Common myeloid progenitor, CD34-positive (primary cell): ENCODE results near the gene RPS5.

Experiments used
- CTCF ChIA-PET: fragments of 350-600 bp; sonication (Branson Sonifier 250); formaldehyde crosslinking; loops from one replicate; lab custom pipeline; 2021; ENCODE audit warnings: antibody characterized with exemption; lab: Charles Lee
- POLR2A ChIA-PET: fragments of 350-600 bp; sonication (Branson Sonifier 250); formaldehyde crosslinking; loops from one replicate; lab custom pipeline; 2021; ENCODE audit warnings: antibody characterized with exemption; lab: Charles Lee
- DNase-seq, 3 donors: peaks; one replicate each; pipeline versions ENCODE4 v3.0.0 to v3.0.0-alpha.2; 2013
- H3K27ac ChIP-seq, 2 experiments: 1 replicate in 1 of 2; 2 replicates in 1 of 2; pipeline ENCODE4 v1.7.0; 2013; ENCODE audit warnings: inconsistent platforms in 2 of 2, low read length in 2 of 2, mild to moderate bottlenecking in 2 of 2, low read depth in 1 of 2, moderate library complexity in 1 of 2; ENCODE audit not compliant: severe bottlenecking in 2 of 2, insufficient read depth in 1 of 2, poor library complexity in 1 of 2
- H3K27me3 ChIP-seq, 5 experiments: replicated peaks in 2 of 5; 1 replicate in 3 of 5; 2 replicates in 2 of 5; pipeline versions ENCODE4 v1.6.1 to v1.7.0; 2013; ENCODE audit warnings: low read length in 4 of 5, mild to moderate bottlenecking in 2 of 5, moderate library complexity in 2 of 5, inconsistent platforms in 1 of 5; ENCODE audit not compliant: insufficient read depth in 5 of 5, control insufficient read depth in 4 of 5
- H3K36me3 ChIP-seq, 4 experiments: 1 replicate in 2 of 4; 2 replicates in 2 of 4; pipeline versions ENCODE4 v1.6.1 to v1.7.0; 2013; ENCODE audit warnings: low read length in 3 of 4, control low read depth in 1 of 4, mild to moderate bottlenecking in 1 of 4; ENCODE audit not compliant: control insufficient read depth in 4 of 4, insufficient read depth in 4 of 4
- H3K4me1 ChIP-seq, 4 experiments: 1 replicate in 3 of 4; 2 replicates in 1 of 4; pipeline versions ENCODE4 v1.6.1 to v1.7.1; 2013; ENCODE audit warnings: low read length in 3 of 4, mild to moderate bottlenecking in 3 of 4, control low read depth in 1 of 4, inconsistent platforms in 1 of 4, moderate library complexity in 1 of 4; ENCODE audit not compliant: control insufficient read depth in 4 of 4, insufficient read depth in 4 of 4; ENCODE audit errors: control extremely low read depth in 1 of 4
- H3K4me3 ChIP-seq, 7 experiments: 1 replicate in 4 of 7; 2 replicates in 3 of 7; pipeline versions ENCODE4 v1.5.1 to v1.7.0; 2013; ENCODE audit warnings: mild to moderate bottlenecking in 7 of 7, low read length in 6 of 7, moderate library complexity in 6 of 7, inconsistent platforms in 2 of 7, low read depth in 2 of 7, control low read depth in 1 of 7; ENCODE audit not compliant: insufficient read depth in 4 of 7, control insufficient read depth in 1 of 7; ENCODE audit errors: extremely low read depth in 1 of 7
- H3K9me3 ChIP-seq, 5 experiments: 1 replicate in 4 of 5; 2 replicates in 1 of 5; pipeline versions ENCODE4 v1.6.1 to v1.7.1; 2013; ENCODE audit warnings: low read length in 4 of 5, mild to moderate bottlenecking in 2 of 5, inconsistent platforms in 1 of 5, low read depth in 1 of 5, moderate library complexity in 1 of 5; ENCODE audit not compliant: control insufficient read depth in 4 of 5, insufficient read depth in 2 of 5; ENCODE audit errors: control extremely low read depth in 1 of 5
- WGBS: methylation state at CpG from one replicate; pipeline ENCODE4 v1.1.5; 2013; ENCODE audit not compliant: insufficient coverage; 5-methylcytosine and 5-hydroxymethylcytosine counted together

Gene RPS5

GRCh38 chr19:58385891-58386575 lies 1.0 kb upstream of the RPS5 start:
- WGBS = 13% methylated on average over 35 of the region's 36 CpGs
- Histone ChIP-seq H3K4me1 (peaks cover 4 to 44% (median 43%) of the 10 kb centered on the region in 4 experiments), H3K4me3 (peak overlapping the region; percentile 35 to 97 (median 82)), H3K27ac (peak overlapping the region; percentile 81 to 93), H3K36me3 (peaks cover 2 to 19% (median 11%) of the 10 kb centered on the region in 4 experiments), H3K9me3 (no peaks in the 10 kb centered on the region), H3K27me3 (no peaks in the 10 kb centered on the region)
- ChIA-PET CTCF (no interaction called here), POLR2A (no interaction called here)
- DNase-seq = no peak

DNA sequence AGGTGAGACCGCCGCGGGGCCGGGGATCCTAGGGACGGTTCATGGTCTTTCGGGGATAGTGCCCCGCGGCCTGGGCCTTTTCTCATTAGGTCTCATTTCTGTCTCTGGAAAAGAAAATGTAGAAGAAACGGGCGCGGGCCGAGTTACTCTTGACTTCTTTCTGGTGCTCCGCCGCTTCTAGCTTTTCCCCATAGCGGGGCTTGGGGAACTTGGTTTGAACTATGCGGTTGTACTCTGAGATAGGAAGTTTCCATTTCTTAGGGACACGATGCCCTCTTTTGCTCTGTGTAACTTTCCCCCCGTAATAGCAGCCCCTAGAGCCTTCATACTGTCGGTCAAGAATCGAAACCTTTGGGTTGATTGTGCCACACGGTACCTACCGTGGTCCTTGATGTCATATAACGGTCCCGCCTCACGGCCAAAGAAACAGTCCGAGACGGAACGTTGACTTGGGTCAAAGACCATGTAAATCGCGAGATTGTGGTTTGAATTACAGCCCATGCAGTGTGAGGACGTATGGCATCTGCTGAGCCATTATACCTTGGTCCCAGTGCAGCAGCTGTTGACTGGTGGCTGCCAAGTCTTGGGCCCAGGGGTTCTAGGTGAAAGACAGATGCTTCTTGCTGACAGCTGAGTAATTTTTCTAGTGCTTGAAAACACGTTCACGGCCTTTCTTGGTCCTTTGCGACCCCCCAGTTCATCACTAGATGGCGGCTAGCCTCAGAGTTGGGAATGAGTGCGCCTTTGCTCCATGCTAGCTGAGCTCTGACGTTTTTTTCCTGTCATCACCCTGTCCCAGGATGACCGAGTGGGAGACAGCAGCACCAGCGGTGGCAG lies 487 bp downstream of the RPS5 start:
- Histone ChIP-seq H3K9me3 (no peaks in the 10 kb centered on the region), H3K4me3 (peak overlapping the region; percentile 54 to 97 (median 83)), H3K36me3 (peaks cover 2 to 29% (median 17%) of the 10 kb centered on the region in 4 experiments), H3K27me3 (no peaks in the 10 kb centered on the region), H3K4me1 (peaks cover 4 to 33% (median 32%) of the 10 kb centered on the region in 4 experiments), H3K27ac (peak overlapping the region; percentile 81 to 93)
- 14% methylated on average over 30 of the region's 39 CpGs for WGBS
- DNase-seq = no peak
- ChIA-PET POLR2A (no interaction called here), CTCF (interaction anchor here (1.3 kb wide), 1 partner anchor 112 kb away, joined by 3 read pairs; no protein-coding TSS in a partner anchor)

DNA sequence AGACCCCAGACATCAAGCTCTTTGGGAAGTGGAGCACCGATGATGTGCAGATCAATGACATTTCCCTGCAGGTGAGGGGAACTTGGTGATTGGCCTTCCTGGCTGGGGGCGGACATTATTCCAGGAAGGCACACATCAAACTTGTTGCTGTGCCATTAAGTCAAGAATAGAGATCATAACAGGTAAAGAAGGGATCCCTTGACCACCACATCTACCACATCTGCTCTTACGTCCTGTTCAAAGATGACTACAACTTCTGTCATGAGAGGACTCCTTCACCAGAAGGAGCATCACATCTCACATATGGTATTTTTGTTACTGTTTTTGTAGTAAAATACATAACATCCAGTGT lies 1.1 kb downstream of the RPS5 start:
- DNase-seq = no peak
- ChIA-PET CTCF (interaction anchor here (1.1 to 1.3 kb wide), 2 partner anchors 90 to 112 kb away, joined by 3 read pairs; no protein-coding TSS in a partner anchor), POLR2A (no interaction called here)
- Histone ChIP-seq H3K27ac (peak overlapping the region; percentile 81 to 93), H3K36me3 (peaks cover 2 to 35% (median 20%) of the 10 kb centered on the region in 4 experiments), H3K9me3 (no peaks in the 10 kb centered on the region), H3K4me1 (peaks cover 4 to 33% (median 32%) of the 10 kb centered on the region in 4 experiments), H3K27me3 (no peaks in the 10 kb centered on the region), H3K4me3 (peak overlapping the region in 6 of 7 experiments; percentile 79 to 97 (median 88))
- WGBS = 92% methylated on average over 2 of the region's 3 CpGs

DNA sequence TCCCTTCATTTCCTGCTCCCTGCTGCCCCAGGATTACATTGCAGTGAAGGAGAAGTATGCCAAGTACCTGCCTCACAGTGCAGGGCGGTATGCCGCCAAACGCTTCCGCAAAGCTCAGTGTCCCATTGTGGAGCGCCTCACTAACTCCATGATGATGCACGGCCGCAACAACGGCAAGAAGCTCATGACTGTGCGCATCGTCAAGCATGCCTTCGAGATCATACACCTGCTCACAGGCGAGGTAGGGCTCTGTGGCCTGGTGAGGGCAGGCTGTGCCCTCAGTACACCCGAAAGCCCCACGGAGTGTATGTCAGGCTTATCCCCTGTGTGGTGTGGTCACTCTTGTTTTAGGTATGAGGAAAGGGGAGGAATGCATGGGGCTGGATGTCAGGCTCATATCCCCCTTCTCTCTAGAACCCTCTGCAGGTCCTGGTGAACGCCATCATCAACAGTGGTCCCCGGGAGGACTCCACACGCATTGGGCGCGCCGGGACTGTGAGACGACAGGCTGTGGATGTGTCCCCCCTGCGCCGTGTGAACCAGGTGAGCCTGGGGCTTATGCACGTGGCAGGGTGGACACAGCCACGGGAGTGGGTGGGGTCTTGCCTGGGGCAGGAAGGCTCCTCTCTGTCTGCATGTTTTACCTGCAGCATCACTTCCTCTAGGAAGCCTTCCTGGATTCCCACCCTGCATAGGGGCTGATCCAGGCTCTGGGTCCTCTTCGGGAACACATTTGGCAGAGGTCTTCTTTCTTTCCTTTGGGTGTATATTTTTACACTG lies 6.1 kb downstream of the RPS5 start:
- no peak for DNase-seq
- no peak overlapping the region for H3K27ac ChIP-seq
- H3K9me3 ChIP-seq = no peaks in the 10 kb centered on the region
- 96% methylated on average over 16 of the region's 26 CpGs for WGBS
- ChIA-PET CTCF (interaction anchor here (0.6 kb wide), 1 partner anchor 14 kb away, joined by 3 read pairs; no protein-coding TSS in a partner anchor), POLR2A (no interaction called here)
- H3K36me3 ChIP-seq = peaks cover 2 to 59% (median 39%) of the 10 kb centered on the region in 4 experiments
- peaks cover 0 to 33% (median 13%) of the 10 kb centered on the region in 5 experiments for H3K27me3 ChIP-seq
- no peak overlapping the region for H3K4me3 ChIP-seq
- H3K4me1 ChIP-seq = peaks cover 2 to 20% (median 12%) of the 10 kb centered on the region in 4 experiments

DNA sequence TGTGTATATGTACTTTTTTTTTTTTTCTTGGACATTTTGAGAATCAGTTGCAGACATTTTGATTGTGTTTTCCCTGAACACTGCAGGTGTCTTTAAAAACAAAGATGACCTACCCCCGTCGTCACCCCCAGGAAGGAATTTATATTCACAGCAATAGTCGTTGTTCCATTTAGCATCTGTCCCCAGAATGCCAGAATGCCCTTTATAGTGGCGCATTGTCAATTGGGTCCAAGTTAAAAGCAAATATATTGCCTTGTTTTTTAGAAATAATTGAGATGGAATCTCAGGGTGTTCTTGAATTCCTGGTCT lies 6.6 kb downstream of the RPS5 start:
- H3K36me3 ChIP-seq = peaks cover 0 to 55% (median 36%) of the 10 kb centered on the region in 4 experiments
- WGBS = 95% methylated on average over 4 of the region's 4 CpGs
- CTCF ChIA-PET = no interaction called here

GRCh38 chr19:58394821-58395219 lies 7.8 kb downstream of the RPS5 start:
- POLR2A ChIA-PET = no interaction called here
- peaks cover 0 to 17% (median 6%) of the 10 kb centered on the region in 4 experiments for H3K4me1 ChIP-seq

More for the DNA sequence above, 6.6 kb downstream of the RPS5 start:
- no peaks in the 10 kb centered on the region for H3K9me3 ChIP-seq
- POLR2A ChIA-PET = no interaction called here
- H3K4me3 ChIP-seq = no peak overlapping the region
- H3K27ac ChIP-seq = no peak overlapping the region
- H3K4me1 ChIP-seq = peaks cover 0 to 18% (median 8%) of the 10 kb centered on the region in 4 experiments
- DNase-seq = no peak
- peaks cover 0 to 37% (median 13%) of the 10 kb centered on the region in 5 experiments for H3K27me3 ChIP-seq

More at GRCh38 chr19:58394821-58395219, 7.8 kb downstream of the RPS5 start:
- peaks cover 0 to 48% (median 32%) of the 10 kb centered on the region in 4 experiments for H3K36me3 ChIP-seq
- H3K4me3 ChIP-seq = no peak overlapping the region
- WGBS = 86% methylated on average over 1 of the region's 3 CpGs
- H3K9me3 ChIP-seq = no peaks in the 10 kb centered on the region
- peaks cover 0 to 37% (median 16%) of the 10 kb centered on the region in 5 experiments for H3K27me3 ChIP-seq
- no peak overlapping the region for H3K27ac ChIP-seq
- no peak for DNase-seq
- CTCF ChIA-PET = interaction anchor here (0.9 kb wide), 1 partner anchor 12 kb away, joined by 4 read pairs; no protein-coding TSS in a partner anchor
